Medulla oblongata (tissue), 1 donor: ENCODE results near the gene UMOD.

Experiments used
- DNase-seq: peaks from one replicate; pipeline ENCODE4 v3.0.0-alpha.2; 2015; ENCODE audit errors: extremely low spot score

UMOD gene

DNA sequence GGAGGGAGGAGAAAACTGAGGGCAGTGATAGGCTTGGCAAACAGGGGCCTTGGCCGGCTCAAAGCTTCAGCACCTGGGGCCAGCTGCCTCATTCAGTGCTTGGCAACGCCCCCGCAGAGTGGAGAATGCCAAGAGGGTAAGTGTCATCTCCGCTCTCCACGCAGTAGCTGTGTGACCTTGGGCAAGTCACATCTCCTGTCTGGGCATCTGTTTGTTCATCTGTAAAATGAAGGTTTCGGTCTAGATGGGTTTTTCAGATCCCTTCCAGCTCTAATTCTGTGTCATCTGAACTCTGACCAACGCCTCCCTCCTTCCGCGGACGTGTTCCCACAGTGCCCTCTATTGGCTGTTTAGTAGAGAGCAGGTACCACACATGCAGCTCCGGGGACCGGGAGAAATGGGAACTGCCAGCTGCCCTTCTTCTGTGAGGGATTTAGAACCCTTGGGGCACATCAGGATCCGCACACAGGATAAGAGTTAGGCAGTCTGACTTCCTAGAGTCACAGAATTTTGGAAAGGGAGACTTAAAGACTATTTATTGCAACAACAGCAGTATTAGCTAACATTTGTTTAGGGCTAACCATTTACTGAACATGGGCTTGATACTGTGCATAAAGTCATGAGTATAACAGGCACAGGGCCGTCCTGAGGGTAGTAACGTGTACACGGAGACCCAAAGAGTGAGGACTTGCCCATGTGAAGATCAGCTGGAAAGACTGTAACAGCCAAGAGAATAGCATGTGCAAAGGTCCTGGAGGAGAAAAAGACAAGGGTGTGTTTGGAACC lies 52.0 kb downstream of the UMOD start:
- peak; percentile 72 for DNase-seq

DNA sequence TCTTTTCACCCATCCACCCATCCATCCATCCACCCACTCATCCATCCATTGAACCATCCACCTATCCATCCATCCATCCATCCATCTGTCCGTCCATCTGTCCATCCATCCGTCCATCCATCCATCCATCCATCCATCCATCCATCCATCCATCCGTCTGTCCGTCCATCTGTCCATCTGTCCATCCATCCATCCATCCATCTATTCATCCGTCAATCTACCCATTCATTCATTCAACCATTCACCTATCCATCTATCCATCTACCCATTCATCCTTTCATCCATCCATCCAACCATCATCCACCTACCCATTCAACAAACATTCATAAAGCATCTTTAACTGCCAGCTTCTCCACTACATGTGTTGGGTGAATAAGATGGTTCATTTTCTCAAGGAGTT lies 54.1 kb downstream of the UMOD start:
- no peak for DNase-seq

DNA sequence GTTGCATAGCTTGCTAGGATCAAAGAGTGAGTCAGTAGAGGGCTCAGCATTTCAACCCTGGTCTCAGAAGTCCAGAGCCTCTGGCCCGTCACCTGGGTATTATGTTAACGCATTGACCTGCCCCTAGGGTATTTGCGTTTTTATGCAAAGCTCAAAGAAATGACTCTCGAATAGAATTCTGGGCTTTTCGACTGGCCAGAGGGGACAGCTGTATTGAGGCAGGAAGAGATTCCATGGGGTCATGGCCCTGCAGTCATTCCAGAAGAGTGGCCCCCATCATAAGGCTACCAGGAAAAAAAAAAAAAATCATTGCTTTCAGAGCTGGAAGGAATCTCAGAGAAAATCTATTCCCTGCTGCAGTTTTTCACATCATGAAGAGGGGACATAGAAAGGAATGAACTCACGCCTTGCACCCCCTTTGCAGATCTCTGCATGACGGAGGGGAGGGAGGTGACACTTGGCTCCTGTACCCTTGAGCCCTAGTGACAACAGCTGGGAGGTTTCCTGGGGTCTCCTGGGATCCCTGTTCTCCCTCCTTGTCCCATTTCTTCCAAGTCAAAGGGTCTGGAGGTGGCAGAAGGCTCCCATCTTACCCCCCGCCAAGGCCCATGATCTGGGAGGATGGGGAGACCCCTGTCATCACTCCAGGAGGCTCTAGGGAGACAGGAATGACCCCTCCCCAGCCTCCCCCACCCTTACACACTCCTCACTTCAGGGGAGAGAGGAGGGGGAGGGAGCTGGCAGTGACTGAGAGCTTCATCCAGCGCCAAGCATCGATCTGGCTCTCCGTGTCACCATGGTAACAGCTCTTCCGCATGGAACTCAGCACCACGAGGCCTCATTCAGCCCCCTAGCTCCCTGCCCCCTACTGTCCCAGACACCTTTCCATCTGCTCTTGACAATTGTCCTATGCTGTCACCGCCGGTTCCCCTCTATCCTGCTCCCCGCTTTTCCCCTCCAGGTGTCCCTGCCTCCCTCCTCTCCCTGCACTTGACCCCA lies 61.0 kb downstream of the UMOD start:
- DNase-seq: no peak

DNA sequence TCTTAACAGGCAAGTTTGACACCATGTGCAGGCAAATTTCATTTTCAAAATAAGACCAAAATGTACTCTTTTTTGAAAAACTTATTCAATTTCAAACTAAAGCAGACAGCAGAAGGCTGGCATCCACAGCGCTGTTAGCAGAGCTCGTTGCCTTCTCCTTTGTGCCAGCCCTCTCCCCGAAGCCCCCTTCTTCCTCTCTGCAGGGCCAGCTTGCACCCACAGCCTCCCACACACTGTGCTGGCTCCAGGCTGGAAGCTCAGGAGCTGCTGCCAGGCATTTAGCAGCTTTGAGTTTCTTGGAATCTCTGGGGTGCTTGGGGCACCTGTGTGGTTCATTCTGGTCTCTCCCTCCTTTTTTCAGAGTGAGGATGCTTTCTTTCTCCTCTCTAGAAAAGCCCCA lies 62.9 kb downstream of the UMOD start:
- no peak for DNase-seq

DNA sequence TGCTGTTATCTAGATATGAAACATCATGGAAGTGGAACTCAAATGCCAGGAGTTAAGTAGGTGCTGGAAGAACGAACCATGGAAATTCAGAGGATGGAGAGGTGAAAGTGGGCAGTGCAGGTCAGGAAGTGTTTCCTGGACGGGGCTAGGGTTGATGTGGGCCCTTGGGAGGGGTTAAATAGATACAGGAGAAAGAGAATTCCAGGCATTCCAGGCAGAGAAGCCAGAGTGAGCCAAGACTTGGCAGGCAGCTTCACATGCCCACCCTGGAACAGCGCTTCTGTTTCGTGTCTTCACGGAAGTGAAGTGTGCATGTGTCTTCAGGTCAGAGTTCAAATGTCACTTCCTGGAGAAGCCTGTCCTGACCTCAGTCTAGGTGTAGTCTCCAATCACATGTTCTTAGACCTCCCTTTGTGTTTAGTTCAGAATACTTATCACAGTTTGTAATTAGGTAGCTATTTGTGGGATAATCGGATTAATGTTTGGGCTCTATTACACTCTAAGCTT lies 66.5 kb downstream of the UMOD start:
- DNase-seq: no peak
